GM10847 (cell line): ENCODE data around the gene KIF17.

Experiments
- POLR2A ChIP-seq: IDR thresholded peaks from 2 replicates; pipeline ENCODE4 v1.6.1; 2011; ENCODE audit not compliant: insufficient read length; ENCODE audit errors: extremely low read depth

The KIF17 gene

GRCh38 chr1:20717452-20718342, at the start of gene KIF17:
Gene KIF17, minus strand, starts transcription at chr1:20718007. Its CDS starts 301 bp downstream, at chr1:20717706.
- TF ChIP-seq POLR2A: no peak

GRCh38 chr1:20767271-20767670, 49.5 kb upstream of the KIF17 start:
- TF ChIP-seq POLR2A: no peak

- no peak for TF ChIP-seq POLR2A
Observed at GRCh38 chr1:20763417-20763816, 45.6 kb upstream of the KIF17 start.

- TF ChIP-seq POLR2A: no peak
Observed at GRCh38 chr1:20760322-20760721, 42.5 kb upstream of the KIF17 start.

GRCh38 chr1:20753589-20753988, 35.8 kb upstream of the KIF17 start:
- TF ChIP-seq POLR2A: no peak

GRCh38 chr1:20751462-20751990, 33.7 kb upstream of the KIF17 start:
- no peak for TF ChIP-seq POLR2A

- no peak for TF ChIP-seq POLR2A
Observed at GRCh38 chr1:20742671-20743070, 24.9 kb upstream of the KIF17 start.

- TF ChIP-seq POLR2A: no peak
Observed at GRCh38 chr1:20740781-20741180, 23.0 kb upstream of the KIF17 start.

- TF ChIP-seq POLR2A: no peak
Observed at GRCh38 chr1:20739225-20739624, 21.4 kb upstream of the KIF17 start.

- no peak for TF ChIP-seq POLR2A
Observed at GRCh38 chr1:20735581-20736111, 17.8 kb upstream of the KIF17 start.

- TF ChIP-seq POLR2A: no peak
Observed at GRCh38 chr1:20733360-20733975, 15.7 kb upstream of the KIF17 start.

- TF ChIP-seq POLR2A: no peak
Observed at GRCh38 chr1:20732588-20733359, 15.0 kb upstream of the KIF17 start, which contains the start of gene SH2D5. Gene SH2D5, minus strand, starts transcription at chr1:20732703. Its CDS starts 4,659 bp downstream, at chr1:20728044.

- no peak for TF ChIP-seq POLR2A
Observed at GRCh38 chr1:20732071-20732587, 14.3 kb upstream of the KIF17 start.

GRCh38 chr1:20731057-20731991, 13.5 kb upstream of the KIF17 start:
- no peak for TF ChIP-seq POLR2A
